Inferior parietal cortex (tissue), 1 donor: ENCODE results near the gene PDE4B.

Experiments
- DNase-seq: peaks from one replicate; pipeline ENCODE4 v3.0.0-alpha.2; 2016; ENCODE audit errors: extremely low spot score

The PDE4B gene

DNA sequence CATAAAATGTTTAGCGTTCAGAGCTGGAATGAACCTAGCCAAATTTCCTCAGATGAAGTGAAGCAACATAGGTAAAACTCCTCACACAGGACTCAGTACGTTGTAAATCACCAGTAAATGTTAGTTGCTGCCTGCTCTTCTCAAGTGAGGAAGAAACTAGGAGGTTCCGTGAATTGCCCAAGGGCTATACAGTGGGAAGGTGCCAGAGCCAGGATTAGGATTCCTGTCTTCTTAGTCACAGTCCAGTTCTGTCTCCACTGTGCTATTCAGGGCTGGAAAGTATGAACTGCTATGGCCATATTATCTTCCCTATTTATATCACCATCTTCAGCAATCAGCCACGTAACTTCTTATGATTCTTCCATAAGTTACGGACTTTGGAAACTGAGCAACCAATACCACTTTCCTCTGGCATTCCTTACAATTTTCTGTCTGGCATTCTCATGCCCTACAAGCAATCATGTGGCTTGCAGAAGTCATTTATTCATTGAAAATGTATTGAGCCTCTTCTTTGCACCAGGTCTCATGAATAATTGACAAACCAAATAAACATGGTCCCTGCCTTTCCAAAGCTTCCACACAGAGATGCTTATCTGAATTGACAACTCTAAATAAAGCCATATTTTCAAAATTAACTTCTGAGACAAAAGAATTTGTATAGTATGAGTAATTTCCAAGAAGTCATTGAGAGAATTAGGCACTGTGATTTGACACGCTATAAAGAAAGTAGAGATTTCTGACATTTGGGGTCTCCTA is 469.7 kb downstream of the PDE4B start:
- no peak for DNase-seq

DNA sequence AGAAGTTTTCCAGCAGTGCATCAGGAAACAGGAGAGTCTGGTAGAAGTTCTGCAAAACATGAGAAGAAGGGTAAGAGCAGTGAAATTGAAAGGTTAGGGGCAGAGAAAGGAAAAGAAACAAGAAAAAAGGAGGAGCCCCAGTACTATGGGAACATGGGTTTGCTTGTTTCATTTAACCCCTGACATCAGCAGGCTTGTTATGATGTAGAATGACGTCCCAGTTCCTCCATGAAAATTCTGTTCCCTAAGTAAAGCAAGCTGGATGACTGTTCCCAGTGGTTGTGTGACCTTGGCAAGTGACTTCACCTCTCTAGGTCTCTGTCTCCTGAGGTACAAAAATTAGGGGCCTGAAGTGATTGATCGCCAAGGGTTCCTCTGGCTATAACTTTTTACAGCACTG is 472.6 kb downstream of the PDE4B start:
- DNase-seq = no peak

DNA sequence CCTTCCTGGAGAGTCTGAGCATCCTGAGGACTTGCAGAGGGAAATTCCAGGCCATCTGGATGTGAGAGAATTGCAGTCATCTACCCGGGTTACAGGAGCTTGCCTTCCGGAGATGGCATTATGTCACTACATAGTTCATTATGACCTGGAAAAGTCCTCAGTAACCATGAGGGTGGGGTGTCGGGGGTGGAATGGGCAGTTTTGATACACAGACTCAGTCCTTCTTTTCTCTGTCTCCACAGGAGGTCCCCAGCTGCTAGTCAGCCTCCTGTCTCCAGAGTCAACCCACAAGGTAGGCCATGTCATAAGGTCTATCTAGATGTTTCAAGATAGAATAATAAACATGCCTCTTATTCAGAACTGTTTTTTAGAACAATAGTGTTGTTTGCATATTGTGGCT is 473.1 kb downstream of the PDE4B start:
- DNase-seq = no peak

DNA sequence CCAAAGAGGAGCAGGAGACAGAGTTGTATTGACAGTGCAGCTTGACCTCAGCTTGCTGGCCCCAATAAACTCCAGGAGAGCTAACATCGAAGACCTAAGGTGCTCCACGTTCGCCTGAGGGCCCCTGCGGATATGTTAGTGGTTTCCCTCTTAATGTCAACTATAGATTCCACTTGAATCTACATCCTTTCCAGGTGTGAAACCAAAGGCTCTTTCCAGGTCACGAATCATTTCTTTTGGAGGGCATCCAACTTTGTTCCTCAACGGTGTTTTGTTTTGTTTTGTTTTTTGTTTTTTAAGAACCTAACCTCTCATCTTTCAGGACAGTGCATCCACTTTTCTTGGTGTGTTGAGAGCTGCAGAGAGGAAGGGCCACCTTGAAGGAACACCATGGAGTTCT is 473.7 kb downstream of the PDE4B start:
- no peak for DNase-seq

DNA sequence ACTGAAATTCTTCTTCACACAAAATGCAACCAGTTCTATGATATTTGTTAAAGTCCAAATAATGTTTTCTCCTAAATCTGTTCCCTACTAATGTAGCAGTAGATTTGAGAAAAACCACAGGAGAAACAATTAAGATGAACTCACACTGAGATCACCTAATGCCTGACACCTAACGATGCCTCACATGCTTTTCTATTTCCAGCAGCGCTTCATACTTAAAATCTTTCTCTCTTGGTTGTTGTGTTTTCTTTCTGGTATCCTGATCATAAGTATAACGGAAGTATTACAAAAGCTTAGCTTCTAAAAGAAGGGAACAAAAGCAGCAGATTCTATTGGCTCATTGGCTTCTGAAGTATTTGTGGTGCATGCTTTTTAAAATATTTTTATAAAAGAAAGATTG is 474.1 kb downstream of the PDE4B start:
- no peak for DNase-seq

DNA sequence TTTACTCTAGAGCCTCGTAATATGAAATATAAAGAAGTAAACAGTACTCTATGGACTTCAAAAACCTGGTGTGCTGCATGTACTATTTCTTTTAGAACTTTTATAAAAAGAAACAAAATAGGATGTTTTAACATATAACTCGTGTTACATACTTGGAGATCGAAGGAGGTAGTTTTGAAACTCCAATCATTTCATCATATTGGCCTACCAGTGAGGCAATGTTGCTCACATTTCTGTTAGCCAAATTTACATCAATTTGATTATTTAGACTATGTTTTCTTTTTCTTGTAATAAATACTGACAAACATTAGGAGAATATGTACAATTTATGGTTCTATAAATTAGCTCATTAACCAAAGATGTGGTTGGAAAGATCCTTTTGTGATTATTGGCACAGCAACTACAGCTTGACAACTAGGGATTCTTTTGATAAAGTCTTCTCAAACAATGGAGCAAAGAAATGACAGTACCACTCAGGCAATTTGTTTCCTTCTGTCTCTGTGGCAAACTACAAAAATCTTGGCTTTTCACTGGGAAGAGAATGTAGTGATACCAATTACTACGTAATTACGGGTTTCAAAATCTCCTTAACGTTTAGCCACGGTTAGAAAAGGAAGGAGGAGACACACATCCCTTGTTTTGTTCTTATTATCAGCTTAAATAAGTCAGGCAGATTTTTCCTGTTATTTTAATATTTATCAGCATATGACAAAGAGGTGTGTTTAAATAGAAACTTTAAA is 474.7 kb downstream of the PDE4B start:
- no peak for DNase-seq

DNA sequence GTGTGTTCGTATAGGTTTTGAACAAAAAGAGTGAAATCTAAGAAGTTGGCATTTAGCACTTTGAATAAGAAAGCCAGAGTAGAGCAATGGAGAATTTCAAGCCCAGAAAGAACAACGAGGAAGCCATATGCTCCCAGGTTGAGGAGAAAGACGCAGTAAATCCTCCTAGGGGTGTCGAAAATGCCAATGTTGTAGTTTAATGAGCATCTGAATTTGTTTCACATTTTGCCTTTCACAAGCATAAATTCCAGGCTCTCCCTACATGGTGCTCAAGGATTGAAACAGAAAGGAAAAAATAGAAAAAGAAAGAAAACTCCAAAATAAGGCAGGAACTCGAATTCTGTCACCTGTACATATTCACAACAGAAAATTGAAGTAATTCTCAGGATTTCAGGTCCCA is 476.5 kb downstream of the PDE4B start:
- DNase-seq = no peak

DNA sequence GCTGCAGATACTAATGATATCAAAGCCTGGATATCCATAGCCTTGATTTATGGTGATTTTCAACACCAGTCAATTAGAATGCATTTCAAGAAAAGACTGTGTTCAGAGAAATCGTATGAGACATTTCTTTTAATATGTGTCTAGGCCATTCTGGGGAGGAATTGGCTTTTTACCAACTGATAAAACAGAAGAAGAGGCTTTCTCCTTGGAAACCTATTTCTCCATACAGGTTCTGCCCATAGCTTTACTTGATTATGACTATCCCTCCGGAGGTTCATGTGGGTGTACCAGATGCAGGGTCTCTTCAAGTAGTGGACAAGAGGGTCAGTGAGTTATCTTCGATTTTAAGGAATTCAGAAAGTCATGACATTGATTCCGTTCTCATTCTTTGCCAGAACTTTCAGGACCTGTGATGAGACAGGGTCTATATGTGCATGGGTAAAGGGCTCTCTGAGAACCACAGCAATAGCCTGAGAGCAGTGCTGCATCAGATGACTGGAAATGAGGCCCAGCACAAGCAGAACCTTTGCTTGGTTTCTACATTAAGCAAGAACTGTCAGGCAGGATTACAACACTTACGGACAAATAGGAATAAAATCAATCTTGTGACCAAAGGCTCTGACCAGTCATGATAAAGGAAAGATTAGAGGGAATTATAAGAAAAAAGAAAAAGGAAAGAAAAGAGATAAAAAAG is 477.6 kb downstream of the PDE4B start:
- no peak for DNase-seq

DNA sequence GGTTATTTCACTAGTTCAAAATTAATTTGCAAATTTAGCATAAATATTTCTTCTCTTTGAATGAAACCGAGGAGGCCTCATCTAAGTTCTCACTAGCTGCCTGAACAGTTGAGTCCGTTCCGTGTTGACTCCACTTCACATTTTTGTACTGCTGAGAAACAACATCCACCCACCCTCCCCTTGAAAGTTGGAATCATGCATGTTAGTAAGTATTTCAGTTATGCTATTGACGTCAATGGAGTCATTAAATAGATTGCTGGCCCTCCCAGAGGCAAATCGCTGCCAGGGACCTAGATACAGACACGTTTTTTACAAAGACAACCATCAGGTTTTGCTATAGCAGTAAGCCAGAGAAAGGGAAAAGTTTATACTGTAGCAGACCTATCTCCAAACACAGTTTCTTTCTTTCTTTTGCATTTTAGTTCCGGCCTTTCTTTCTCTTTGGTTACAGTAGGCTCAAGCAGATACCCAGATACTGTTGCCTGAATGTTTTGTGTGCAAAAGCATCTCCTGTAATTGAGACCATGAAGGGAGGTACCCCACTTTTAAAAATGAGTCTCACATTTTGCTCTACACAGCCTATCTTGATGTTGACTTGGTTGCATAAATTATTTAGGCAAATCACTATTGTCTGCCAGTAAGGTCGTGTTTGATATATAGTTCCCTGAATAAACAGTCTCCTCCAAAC is 478.7 kb downstream of the PDE4B start:
- DNase-seq = peak; percentile 65

DNA sequence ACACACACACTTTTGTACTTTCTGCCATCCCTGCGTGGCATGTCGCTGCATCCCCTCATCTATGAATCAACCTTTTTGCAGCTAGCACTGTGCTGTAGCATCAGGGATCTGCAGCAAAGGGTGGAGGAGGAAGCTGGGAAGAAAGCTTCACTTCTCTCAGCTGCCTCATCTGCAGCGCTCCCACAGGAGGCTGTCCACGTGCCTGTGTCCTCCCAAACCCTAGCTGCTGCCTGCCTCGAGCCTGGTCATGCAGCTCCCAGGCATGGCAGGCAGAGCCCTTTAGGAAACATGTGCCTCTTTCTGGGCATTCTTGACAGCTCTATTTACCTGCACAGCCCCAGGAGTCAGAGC is 479.2 kb downstream of the PDE4B start:
- DNase-seq = peak; percentile 51

DNA sequence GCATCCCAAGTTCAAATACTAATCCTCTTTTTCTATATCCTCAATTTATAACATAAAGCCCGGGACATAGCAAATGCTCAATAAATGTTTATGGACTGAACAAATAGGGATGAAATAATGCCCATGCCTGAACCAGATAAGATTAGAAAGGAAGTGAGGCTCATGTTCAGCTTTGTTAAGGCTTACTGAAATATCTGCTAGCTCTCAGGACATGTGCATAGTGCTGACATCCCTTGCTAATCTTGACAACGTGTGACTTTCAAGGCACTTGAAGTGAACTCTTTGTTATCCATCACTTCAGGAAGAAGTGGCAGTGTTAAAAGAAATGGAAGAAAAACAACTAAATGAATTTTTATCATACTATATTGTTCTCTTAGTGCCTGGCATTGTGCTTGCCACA is 481.0 kb downstream of the PDE4B start:
- no peak for DNase-seq

DNA sequence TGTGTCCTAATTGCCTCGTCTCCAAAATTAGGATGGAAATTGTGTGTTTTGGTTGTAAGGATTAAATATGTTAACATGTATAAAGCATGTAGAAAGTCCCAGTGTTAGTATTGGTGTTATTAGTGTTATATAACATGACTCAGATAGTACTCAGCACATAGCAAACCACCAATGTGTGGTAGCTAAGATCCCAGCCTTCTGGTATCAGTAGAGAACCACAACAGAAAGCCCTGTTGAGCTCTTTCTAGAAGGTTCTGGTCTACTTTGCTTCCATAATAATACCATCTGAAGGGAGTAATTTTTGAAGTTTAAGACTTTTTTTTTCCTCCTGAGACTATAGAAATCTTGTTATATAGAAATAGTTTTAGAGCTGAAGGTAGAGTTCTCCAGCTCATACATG is 481.9 kb downstream of the PDE4B start:
- DNase-seq = no peak

DNA sequence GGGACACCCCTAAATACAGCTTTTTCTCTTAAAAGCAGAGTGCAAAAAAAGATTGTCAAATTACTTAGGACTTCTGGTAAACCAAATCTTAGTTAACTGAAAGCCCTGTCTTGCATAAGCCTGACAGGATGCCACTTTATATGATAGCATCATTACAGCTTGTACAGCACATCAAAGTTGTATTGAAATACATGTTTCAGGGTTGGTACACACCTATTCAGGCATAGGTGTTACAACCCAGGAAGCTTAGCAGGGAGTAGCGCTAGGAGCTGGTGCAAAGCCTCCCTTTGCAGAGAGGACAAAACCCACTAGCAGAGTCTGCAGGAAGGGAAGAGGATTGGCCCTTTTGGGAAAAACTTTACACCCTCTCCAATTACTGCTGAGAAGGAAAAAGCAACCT is 482.4 kb downstream of the PDE4B start:
- DNase-seq = no peak

DNA sequence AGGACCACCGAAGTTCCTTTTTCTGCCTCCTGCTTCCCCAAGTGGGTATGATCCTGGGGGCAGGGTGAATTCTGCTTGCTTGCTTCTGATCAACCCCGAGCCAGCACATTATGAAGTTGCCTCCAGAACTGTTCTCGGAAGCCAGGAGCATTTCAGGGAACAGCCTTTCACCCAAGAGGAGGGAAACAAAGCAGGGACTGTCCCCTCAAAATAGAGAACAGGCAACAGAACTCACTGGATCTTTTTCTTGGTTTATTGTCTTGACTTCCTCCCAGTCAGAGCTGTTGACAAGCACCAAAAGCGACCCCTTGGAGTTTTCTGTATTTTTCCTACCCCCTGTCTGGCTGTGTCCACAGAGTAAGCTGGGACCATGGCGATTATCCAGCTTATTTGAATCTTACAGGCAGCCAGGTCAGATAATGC is 482.9 kb downstream of the PDE4B start:
- no peak for DNase-seq

DNA sequence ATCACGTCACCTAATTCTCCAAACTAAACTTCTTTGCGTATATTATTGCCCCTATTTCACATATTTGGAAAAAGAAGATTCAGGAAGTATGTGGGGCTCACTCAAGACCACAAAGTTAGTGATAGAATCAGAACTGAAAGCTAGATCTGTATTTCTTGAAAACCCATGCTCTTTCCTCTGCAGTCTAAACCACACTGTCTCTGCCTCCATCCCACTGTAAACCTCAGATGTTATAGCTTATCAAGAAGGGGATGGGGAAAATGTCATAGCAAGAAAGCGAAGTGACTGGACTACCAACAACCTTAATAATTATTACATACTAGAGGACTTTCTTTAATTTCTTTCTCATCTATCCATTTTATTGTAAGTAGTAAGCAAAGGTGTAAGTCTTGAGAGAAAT is 483.5 kb downstream of the PDE4B start:
- DNase-seq = no peak

DNA sequence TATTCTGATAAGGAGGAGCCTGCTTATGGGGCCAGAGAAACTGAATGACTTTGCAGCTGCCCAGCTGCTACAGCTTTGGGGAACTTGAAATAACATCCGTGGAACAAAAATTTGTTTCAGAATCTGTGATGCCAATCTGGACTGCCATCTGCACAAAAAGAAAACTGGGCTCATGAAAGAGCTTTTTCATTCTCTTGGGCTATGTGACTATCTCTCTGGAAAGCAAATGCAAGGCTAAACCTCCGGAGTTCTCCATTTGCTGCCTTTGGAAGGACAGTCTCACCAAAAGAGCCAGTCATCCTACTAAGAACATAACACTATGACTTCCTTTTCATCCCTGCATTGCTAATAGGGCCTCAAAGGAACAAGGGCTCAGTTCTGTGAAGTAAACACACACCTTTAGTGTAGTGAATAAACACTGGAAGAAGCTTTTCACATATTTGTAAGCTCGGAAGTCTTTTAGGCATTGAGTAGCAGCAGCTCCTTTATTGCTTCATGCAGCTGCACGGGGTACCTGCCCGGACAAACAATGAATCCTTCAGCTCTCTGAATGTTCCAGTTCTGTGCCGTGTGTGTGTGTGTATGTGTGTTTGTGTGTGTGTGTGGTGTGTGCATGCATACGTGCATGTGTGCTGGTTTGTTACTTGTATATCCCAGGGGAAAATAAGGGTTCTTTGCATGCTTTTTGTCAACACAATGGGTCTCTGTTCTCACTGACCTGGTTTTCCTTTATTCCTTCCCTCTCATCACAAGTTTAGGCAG is 485.7 kb downstream of the PDE4B start:
- peak; percentile 89 for DNase-seq

DNA sequence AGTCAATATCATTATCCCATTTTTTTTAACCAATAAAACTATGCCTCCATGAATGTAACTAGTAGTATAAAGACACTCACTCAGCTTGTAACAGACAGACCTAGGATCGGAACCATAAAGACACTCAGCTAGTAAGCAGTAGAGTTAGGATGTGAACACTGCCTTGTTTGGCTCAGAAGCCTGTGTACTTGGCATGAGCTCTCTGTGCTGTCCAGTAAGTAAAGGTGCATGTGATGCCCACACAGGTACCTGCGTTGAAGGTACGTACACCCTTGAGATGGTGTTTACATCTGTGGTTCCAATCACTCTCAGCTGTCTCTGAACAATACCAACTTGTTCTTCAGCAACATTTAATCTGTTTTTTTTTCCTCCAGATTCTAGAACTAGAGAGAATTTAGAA is 489.1 kb downstream of the PDE4B start:
- DNase-seq = no peak

DNA sequence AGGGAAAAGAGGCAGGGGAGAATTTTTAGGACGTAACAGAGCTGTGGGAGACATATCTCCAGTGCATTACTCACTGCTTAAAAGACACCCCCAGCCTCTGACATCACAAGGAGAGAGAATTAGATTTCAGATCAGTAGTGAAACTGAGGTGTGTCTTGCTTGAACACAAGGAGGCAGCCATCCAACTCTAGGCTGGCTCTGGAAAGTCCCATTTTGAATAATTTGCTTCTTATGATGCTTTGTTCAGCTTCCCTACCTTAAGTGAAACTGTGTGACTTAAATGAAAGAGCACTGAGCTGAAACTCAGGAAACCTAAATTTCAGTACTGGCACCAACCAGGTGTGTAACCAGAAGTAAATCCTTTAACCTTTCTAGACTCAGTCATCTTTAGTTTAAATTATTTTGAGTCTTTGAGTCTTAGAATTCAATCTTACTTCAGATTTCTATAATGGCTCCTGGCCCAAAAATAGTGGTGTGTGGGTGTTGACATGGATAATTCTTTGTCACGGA is 489.7 kb downstream of the PDE4B start:
- no peak for DNase-seq

DNA sequence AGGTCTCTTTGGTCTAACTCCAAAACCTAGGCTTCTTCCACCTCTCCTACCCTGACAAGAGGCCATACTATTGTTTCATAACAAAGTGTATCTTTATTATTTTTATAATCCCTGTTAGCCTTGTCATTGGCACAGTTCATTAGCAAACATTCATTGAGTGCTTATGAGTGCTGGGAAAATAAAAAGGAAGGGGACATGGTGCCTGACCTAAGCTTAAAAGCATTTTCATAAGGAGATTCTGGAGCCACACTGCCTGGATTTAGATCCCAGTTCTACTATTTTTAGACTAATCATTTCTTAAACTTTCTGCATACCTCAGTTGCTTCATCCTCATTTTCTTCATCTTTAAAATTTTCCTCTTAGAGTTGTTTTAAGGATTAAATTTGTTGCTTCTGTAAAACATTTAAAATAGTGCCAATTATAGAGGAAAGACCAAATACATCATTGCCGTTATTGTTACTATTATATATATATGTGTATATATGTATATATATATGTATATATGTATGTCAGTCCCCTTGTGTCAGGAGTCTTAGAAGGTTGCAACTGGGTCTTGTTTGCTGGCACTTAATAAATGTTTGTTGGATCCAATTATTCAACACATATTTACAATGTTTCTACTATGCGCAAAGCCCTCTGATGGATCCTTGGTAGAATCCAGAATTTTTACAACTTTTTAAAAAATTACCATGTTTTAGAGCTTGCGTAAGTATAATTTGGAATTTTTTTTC is 490.4 kb downstream of the PDE4B start:
- no peak for DNase-seq

DNA sequence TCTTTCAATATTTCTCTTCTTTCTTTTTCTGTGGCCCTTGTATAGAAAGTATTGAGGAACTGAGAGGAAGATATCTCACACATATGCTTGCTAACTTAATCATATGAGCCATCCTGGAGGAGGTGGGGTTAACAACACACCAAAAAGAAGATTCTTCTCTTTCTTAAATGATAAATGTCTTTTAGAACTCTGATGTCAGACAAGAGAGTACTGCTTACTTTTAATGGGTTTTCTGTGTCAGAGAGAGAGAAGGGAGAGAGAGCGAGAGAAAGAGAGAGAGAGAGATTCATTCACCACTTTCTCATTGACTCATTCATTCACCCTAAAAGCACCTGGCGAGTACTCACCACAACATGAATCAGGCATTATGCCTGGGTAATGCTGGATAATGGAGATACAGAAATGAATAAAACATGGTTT is 490.9 kb downstream of the PDE4B start:
- DNase-seq = no peak

DNA sequence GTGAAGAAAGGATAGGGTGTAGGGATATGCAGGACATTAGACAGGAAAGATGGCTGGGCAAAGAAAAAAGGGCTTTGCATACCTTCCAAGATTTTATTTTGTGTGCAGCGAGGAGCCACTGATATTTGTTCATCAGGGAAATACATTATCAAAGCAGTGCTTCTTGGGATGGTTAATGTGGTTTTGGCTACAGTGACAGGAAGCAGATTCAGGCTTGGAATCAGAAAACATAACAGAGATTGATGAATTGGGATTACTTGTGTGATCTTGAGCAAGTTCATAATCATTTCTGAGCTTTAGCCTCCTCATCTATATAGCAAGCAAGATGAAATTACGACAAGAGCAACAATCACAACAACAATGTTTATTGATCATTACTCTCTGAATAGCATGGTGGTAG is 492.1 kb downstream of the PDE4B start:
- DNase-seq = no peak
